ENCODE results near the gene AOAH.

The AOAH gene

GRCh38 chr7:36626111-36626510, 98.2 kb downstream of the AOAH start:
- DNase-seq: no peak

- DNase-seq: no peak
Observed at GRCh38 chr7:36625247-36625646, 99.0 kb downstream of the AOAH start.

- DNase-seq: no peak
Observed at GRCh38 chr7:36623247-36623646, 101.0 kb downstream of the AOAH start.

GRCh38 chr7:36621396-36621795, 102.9 kb downstream of the AOAH start:
- no peak for DNase-seq

GRCh38 chr7:36620166-36620708, 104.1 kb downstream of the AOAH start:
- DNase-seq: no peak

GRCh38 chr7:36617408-36617807, 106.9 kb downstream of the AOAH start:
- DNase-seq: peak; percentile 64

- no peak for DNase-seq
Observed at GRCh38 chr7:36615852-36616540, 108.3 kb downstream of the AOAH start.

- DNase-seq: no peak
Observed at GRCh38 chr7:36614959-36615358, 109.3 kb downstream of the AOAH start.

GRCh38 chr7:36613031-36613614, 111.2 kb downstream of the AOAH start:
- no peak for DNase-seq

- no peak for DNase-seq
Observed at GRCh38 chr7:36611703-36612102, 112.6 kb downstream of the AOAH start.

GRCh38 chr7:36607721-36608095, 116.6 kb downstream of the AOAH start:
- no peak for DNase-seq

GRCh38 chr7:36606976-36607720, 117.1 kb downstream of the AOAH start:
- no peak for DNase-seq

- peak; percentile 61 for DNase-seq
Observed at GRCh38 chr7:36606153-36606975, 117.9 kb downstream of the AOAH start.

- no peak for DNase-seq
Observed at GRCh38 chr7:36605261-36606051, 118.8 kb downstream of the AOAH start.

- DNase-seq: no peak
Observed at GRCh38 chr7:36604806-36605205, 119.5 kb downstream of the AOAH start.

- DNase-seq: no peak
Observed at GRCh38 chr7:36602934-36603887, 121.1 kb downstream of the AOAH start.

- DNase-seq: no peak
Observed at GRCh38 chr7:36602511-36602910, 121.8 kb downstream of the AOAH start.

GRCh38 chr7:36601601-36602000, 122.7 kb downstream of the AOAH start:
- DNase-seq: no peak

GRCh38 chr7:36600869-36601530, 123.3 kb downstream of the AOAH start:
- no peak for DNase-seq

GRCh38 chr7:36600314-36600682, 124.0 kb downstream of the AOAH start:
- no peak for DNase-seq
